Measurements from ENCODE around the gene PPP1R14C. TPM values are rescaled to one million over a fixed set of nuclear protein-coding genes. Genes with fewer than 3 reads are reported as not detected.
"Not testable (repeated sequence)": the region's sequence is repeated elsewhere in the genome, so short reads cannot be mapped to it uniquely, and the experiment has no call there.

Gene PPP1R14C
- total RNA-seq, 2 experiments from 2014 or later = 0.21 TPM; not detected in 1

GRCh38 chr6:150175586-150176151 is 32.8 kb downstream of the PPP1R14C start:
- ATAC-seq (no peak), DNase-seq (no peak)
- Mint-ChIP-seq H3K9me3 (ENCODE audit: low read depth) (no peaks in the 10 kb centered on the region), H3K27me3 (peaks cover 19% of the 10 kb centered on the region), H3K4me3 (no peak overlapping the region), H3K4me1 (no peaks in the 10 kb centered on the region), H3K36me3 (ENCODE audit: low read depth) (no peaks in the 10 kb centered on the region), H3K27ac (no peak overlapping the region)
- intact Hi-C loops (cut with DNase I, micrococcal nuclease) = no loop called here
- CTCF ChIA-PET = interaction anchor here (0.7 kb wide), 1 partner anchor 9 kb away, joined by 3 read pairs; no protein-coding TSS in a partner anchor
- POLR2A ChIA-PET = no interaction called here

GRCh38 chr6:150176152-150176551 is 33.3 kb downstream of the PPP1R14C start:
- Mint-ChIP-seq H3K27ac (no peak overlapping the region), H3K4me3 (no peak overlapping the region), H3K9me3 (ENCODE audit: low read depth) (no peaks in the 10 kb centered on the region), H3K4me1 (no peaks in the 10 kb centered on the region), H3K36me3 (ENCODE audit: low read depth) (no peaks in the 10 kb centered on the region), H3K27me3 (peaks cover 17% of the 10 kb centered on the region)
- ChIA-PET CTCF (interaction anchor here (1.0 kb wide), 1 partner anchor 19 kb away, joined by 3 read pairs; no protein-coding TSS in a partner anchor), POLR2A (no interaction called here)
- no peak for DNase-seq
- ATAC-seq = no peak
- intact Hi-C loops (cut with DNase I, micrococcal nuclease) = no loop called here

- Mint-ChIP-seq H3K4me3 (no peak overlapping the region), H3K4me1 (no peaks in the 10 kb centered on the region), H3K36me3 (ENCODE audit: low read depth) (no peaks in the 10 kb centered on the region), H3K9me3 (ENCODE audit: low read depth) (no peaks in the 10 kb centered on the region), H3K27me3 (peaks cover 14% of the 10 kb centered on the region), H3K27ac (no peak overlapping the region)
- intact Hi-C loops (cut with DNase I, micrococcal nuclease) = no loop called here
- POLR2A ChIA-PET = no interaction called here
- CTCF ChIA-PET = interaction anchor here (1.0 kb wide), 1 partner anchor 19 kb away, joined by 3 read pairs; no protein-coding TSS in a partner anchor
- ATAC-seq (no peak), DNase-seq (no peak)
Measured at GRCh38 chr6:150176659-150177058, 33.8 kb downstream of the PPP1R14C start.

GRCh38 chr6:150177259-150177951 is 34.6 kb downstream of the PPP1R14C start:
- H3K4me3 Mint-ChIP-seq = no peak overlapping the region
- ChIA-PET CTCF (interaction anchor here (0.6 kb wide), 1 partner anchor 593 kb away, joined by 4 read pairs; no protein-coding TSS in a partner anchor), POLR2A (no interaction called here)
- H3K27me3 Mint-ChIP-seq = peaks cover 9% of the 10 kb centered on the region
- H3K36me3 Mint-ChIP-seq (ENCODE audit: low read depth) = no peaks in the 10 kb centered on the region
- intact Hi-C loops (cut with DNase I, micrococcal nuclease) = no loop called here
- H3K9me3 Mint-ChIP-seq (ENCODE audit: low read depth) = no peaks in the 10 kb centered on the region
- no peaks in the 10 kb centered on the region for H3K4me1 Mint-ChIP-seq
- no peak for ATAC-seq
- H3K27ac Mint-ChIP-seq = no peak overlapping the region
- no peak for DNase-seq

DNA sequence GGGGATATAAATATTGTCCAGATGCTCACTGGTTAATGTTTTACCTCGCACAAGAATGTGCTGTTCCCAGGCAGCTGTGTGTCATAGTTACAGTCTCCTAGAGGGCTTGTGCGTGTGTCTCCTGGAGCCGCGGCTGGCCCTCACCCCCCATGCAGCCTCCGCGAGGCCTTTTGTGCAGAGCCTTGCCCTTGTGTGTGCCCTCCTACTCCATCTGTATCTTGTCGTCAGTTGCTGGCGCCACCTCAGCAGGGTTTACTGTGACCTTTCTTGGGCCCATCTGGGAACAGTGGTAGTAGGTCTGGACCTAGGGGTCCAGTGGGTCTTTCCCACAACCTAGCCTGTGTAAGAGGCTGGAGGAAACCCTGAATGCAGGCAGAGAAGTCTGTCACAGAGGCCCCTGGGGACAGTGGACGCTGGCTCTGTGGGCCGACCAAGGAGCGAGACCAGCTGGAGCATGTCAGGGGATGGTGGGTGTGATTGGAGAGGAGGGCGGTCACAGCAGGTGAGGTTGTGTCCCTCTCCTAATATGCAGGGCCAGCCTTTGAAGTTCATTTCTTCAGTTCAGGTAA is 35.2 kb downstream of the PPP1R14C start:
- POLR2A ChIA-PET = no interaction called here
- DNase-seq (no peak), ATAC-seq (no peak)
- Mint-ChIP-seq H3K27ac (no peak overlapping the region), H3K27me3 (peaks cover 6% of the 10 kb centered on the region), H3K4me3 (no peak overlapping the region), H3K9me3 (ENCODE audit: low read depth) (no peaks in the 10 kb centered on the region), H3K36me3 (ENCODE audit: low read depth) (no peaks in the 10 kb centered on the region), H3K4me1 (no peaks in the 10 kb centered on the region)
- intact Hi-C loops (cut with DNase I, micrococcal nuclease) = no loop called here
- CTCF ChIA-PET = no interaction called here

DNA sequence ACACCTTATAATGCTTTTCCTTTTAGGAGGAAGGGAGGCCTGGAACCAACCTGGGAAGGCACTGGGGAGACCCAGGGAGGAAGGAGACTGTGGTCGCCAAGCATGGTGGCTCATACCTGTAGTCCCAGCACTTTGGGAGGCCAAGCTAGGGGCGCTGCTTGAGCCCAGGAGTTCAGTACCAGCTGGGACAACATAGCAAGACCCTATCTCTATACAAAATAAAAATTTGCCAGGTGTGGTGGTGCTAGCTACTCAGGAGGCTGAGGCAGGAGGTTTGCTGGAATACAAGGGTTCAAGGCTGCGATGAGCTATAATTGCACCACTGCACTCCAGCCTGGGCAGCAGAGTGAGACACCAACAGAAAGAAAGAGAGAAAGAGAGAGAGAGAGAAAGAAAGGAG is 36.2 kb downstream of the PPP1R14C start:
- no peak overlapping the region for H3K4me3 Mint-ChIP-seq
- H3K27me3 Mint-ChIP-seq = peaks cover 2% of the 10 kb centered on the region
- H3K27ac Mint-ChIP-seq = no peak overlapping the region
- no peaks in the 10 kb centered on the region for H3K36me3 Mint-ChIP-seq (ENCODE audit: low read depth)
- intact Hi-C loops (cut with DNase I, micrococcal nuclease) = no loop called here
- DNase-seq (no peak), ATAC-seq (no peak)
- no peaks in the 10 kb centered on the region for H3K9me3 Mint-ChIP-seq (ENCODE audit: low read depth)
- no peaks in the 10 kb centered on the region for H3K4me1 Mint-ChIP-seq
- POLR2A ChIA-PET = no interaction called here
- CTCF ChIA-PET = no interaction called here

- intact Hi-C loops (cut with DNase I, micrococcal nuclease); H3K27me3 Mint-ChIP-seq; H3K36me3 Mint-ChIP-seq (ENCODE audit: low read depth); H3K4me1 Mint-ChIP-seq; H3K27ac Mint-ChIP-seq; H3K9me3 Mint-ChIP-seq (ENCODE audit: low read depth); ATAC-seq; DNase-seq; POLR2A ChIA-PET; H3K4me3 Mint-ChIP-seq: not testable (repeated sequence)
- CTCF ChIA-PET = interaction anchor here (1.0 to 1.5 kb wide), 3 partner anchors 11 to 238 kb away, joined by 3 to 8 read pairs (median 3); no protein-coding TSS in a partner anchor
Measured at GRCh38 chr6:150179907-150180424, 37.1 kb downstream of the PPP1R14C start.

DNA sequence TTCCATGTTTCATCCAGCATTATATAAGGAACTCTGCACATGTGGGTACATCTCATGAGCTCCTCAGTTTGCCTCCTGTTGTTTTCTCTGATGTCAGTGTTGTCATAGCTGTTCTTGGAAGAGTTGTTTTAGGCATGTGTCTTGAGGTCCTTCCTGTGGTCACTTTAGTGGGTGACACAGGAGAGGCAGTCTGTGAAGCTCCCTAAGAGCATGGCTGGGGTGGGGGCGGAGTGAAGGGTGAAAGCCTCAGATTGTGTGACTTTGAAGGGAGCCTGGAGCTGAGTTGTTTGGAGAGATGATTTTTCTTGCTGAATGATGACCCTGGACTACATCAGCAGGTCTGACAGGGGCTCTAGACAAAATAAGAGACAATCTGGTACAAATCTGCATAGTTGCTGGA is 37.7 kb downstream of the PPP1R14C start:
- no peak for DNase-seq
- H3K4me3 Mint-ChIP-seq = no peak overlapping the region
- ChIA-PET CTCF (interaction anchor here (1.0 to 1.5 kb wide), 4 partner anchors 12 to 238 kb away, joined by 3 to 8 read pairs (median 3); no protein-coding TSS in a partner anchor), POLR2A (no interaction called here)
- intact Hi-C loops (cut with DNase I, micrococcal nuclease) = no loop called here
- H3K27me3 Mint-ChIP-seq = peaks cover 6% of the 10 kb centered on the region
- no peaks in the 10 kb centered on the region for H3K4me1 Mint-ChIP-seq
- no peaks in the 10 kb centered on the region for H3K36me3 Mint-ChIP-seq (ENCODE audit: low read depth)
- H3K9me3 Mint-ChIP-seq (ENCODE audit: low read depth) = no peaks in the 10 kb centered on the region
- ATAC-seq = no peak
- no peak overlapping the region for H3K27ac Mint-ChIP-seq

GRCh38 chr6:150182460-150183078 is 39.7 kb downstream of the PPP1R14C start:
- no peak for DNase-seq
- H3K36me3 Mint-ChIP-seq (ENCODE audit: low read depth) = no peaks in the 10 kb centered on the region
- H3K27me3 Mint-ChIP-seq = peaks cover 6% of the 10 kb centered on the region
- no peaks in the 10 kb centered on the region for H3K4me1 Mint-ChIP-seq
- no peak overlapping the region for H3K4me3 Mint-ChIP-seq
- intact Hi-C loops (cut with DNase I, micrococcal nuclease) = no loop called here
- CTCF ChIA-PET = interaction anchor here (0.8 kb wide), 1 partner anchor 66 kb away, joined by 3 read pairs; no protein-coding TSS in a partner anchor
- POLR2A ChIA-PET = no interaction called here
- no peak overlapping the region for H3K27ac Mint-ChIP-seq
- no peaks in the 10 kb centered on the region for H3K9me3 Mint-ChIP-seq (ENCODE audit: low read depth)
- no peak for ATAC-seq

DNA sequence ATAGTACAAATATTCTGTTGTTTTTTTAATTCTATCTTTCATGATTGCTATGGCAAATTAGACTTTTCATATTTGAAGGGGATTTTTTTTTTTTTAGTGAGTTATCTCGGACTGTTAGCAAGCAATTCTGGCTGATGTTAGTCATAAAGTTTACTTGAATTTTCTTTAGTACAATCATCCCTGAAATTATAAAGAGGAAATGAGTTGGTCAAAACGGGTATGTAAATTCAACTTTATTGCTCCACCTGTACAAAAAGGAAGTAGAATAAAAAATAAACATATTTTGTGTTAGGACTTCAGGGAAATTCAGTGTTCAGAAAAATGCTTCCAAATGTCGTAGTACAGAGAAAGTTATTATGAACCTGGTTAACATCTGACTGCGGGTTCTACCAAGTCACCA is 40.3 kb downstream of the PPP1R14C start:
- H3K4me1 Mint-ChIP-seq = no peaks in the 10 kb centered on the region
- no peaks in the 10 kb centered on the region for H3K36me3 Mint-ChIP-seq (ENCODE audit: low read depth)
- POLR2A ChIA-PET = no interaction called here

DNA sequence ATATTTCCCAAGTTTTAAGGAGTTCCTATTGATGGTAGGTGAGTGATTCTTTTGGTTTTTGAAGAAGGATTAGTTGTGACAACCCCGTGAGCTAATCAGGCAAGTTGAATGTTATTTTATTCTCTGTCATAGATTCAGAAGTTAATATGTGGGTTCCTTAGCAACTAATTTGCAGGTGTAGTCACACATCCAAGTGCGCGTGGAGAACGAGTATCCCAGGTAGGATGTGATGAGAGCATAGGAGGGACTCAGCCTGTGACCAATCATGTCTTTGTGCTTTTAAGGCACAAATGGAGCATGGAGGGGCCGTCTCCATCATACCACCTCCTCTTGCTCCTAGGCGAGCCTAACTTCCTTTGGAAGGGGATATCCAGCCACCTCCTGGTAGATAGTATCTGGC is 41.1 kb downstream of the PPP1R14C start:
- intact Hi-C loops (cut with DNase I, micrococcal nuclease) = no loop called here
- POLR2A ChIA-PET = no interaction called here
- CTCF ChIA-PET = no interaction called here
- Mint-ChIP-seq H3K27me3 (peaks cover 8% of the 10 kb centered on the region), H3K4me3 (no peak overlapping the region), H3K36me3 (ENCODE audit: low read depth) (no peaks in the 10 kb centered on the region), H3K27ac (no peak overlapping the region), H3K9me3 (ENCODE audit: low read depth) (no peaks in the 10 kb centered on the region), H3K4me1 (no peaks in the 10 kb centered on the region)
- ATAC-seq (no peak), DNase-seq (no peak)

More for the DNA sequence above, 40.3 kb downstream of the PPP1R14C start:
- ATAC-seq (no peak), DNase-seq (no peak)
- no peak overlapping the region for H3K4me3 Mint-ChIP-seq
- peaks cover 7% of the 10 kb centered on the region for H3K27me3 Mint-ChIP-seq
- CTCF ChIA-PET = no interaction called here
- intact Hi-C loops (cut with DNase I, micrococcal nuclease) = no loop called here
- H3K9me3 Mint-ChIP-seq (ENCODE audit: low read depth) = no peaks in the 10 kb centered on the region
- no peak overlapping the region for H3K27ac Mint-ChIP-seq
